PFSK-1 (cell line): ENCODE data around the gene RPAP3.

Source experiments
- FOXP2 ChIP-seq: optimal IDR thresholded peaks from 2 replicates; pipeline ENCODE3; 2011; ENCODE audit warnings: borderline replicate concordance, control low read depth, inconsistent platforms; ENCODE audit not compliant: insufficient read depth; ENCODE audit errors: extremely low read length, extremely low read depth
- POLR2AphosphoS5 ChIP-seq: IDR thresholded peaks from 2 replicates; pipeline ENCODE4 v1.6.1; 2012; ENCODE audit warnings: low read depth, mild to moderate bottlenecking, control low read depth, low read length, moderate library complexity
- REST ChIP-seq, 2 experiments: IDR thresholded peaks; 2 replicates each; pipeline versions ENCODE4 v1.6.1 to v1.8.0; 2011 to 2012; ENCODE audit warnings: low read depth in 2 of 2, low read length in 2 of 2, control low read depth in 1 of 2, inconsistent platforms in 1 of 2, mild to moderate bottlenecking in 1 of 2, moderate library complexity in 1 of 2; ENCODE audit not compliant: insufficient read depth in 1 of 2
- SIN3A ChIP-seq: IDR thresholded peaks from 2 replicates; pipeline ENCODE4 v1.6.1; 2012; ENCODE audit warnings: mild to moderate bottlenecking, low read length, moderate library complexity, borderline replicate concordance; ENCODE audit not compliant: insufficient read depth
- TAF1 ChIP-seq: IDR thresholded peaks from 2 replicates; pipeline ENCODE4 v1.6.1; 2012; ENCODE audit warnings: low read length, control low read depth, borderline replicate concordance; ENCODE audit not compliant: insufficient read depth

GRCh38 chr12:47689215-47689614, 16.6 kb downstream of the RPAP3 start:
- TF ChIP-seq POLR2AphosphoS5 (no peak), TAF1 (no peak), SIN3A (no peak), REST (IDR thresholded peaks at IDR 0.05; ENCODE audit: insufficient read depth in 1 of 2, low read depth in 2 of 2, low read length in 2 of 2) (no peak), FOXP2 (no peak)
